PFSK-1 (cell line): Measurements from ENCODE around the gene CCR4.

Source experiments
- FOXP2 ChIP-seq: optimal IDR thresholded peaks from 2 replicates; pipeline ENCODE3; 2011; ENCODE audit warnings: borderline replicate concordance, control low read depth, inconsistent platforms; ENCODE audit not compliant: insufficient read depth; ENCODE audit errors: extremely low read length, extremely low read depth
- POLR2AphosphoS5 ChIP-seq: IDR thresholded peaks from 2 replicates; pipeline ENCODE4 v1.6.1; 2012; ENCODE audit warnings: low read depth, mild to moderate bottlenecking, control low read depth, low read length, moderate library complexity
- SIN3A ChIP-seq: IDR thresholded peaks from 2 replicates; pipeline ENCODE4 v1.6.1; 2012; ENCODE audit warnings: mild to moderate bottlenecking, low read length, moderate library complexity, borderline replicate concordance; ENCODE audit not compliant: insufficient read depth
- TAF1 ChIP-seq: IDR thresholded peaks from 2 replicates; pipeline ENCODE4 v1.6.1; 2012; ENCODE audit warnings: low read length, control low read depth, borderline replicate concordance; ENCODE audit not compliant: insufficient read depth
- TF ChIP-seq, protein P1 (sequence below), 2 experiments: IDR thresholded peaks; 2 replicates each; pipeline versions ENCODE4 v1.6.1 to v1.8.0; 2011 to 2012; ENCODE audit warnings: low read depth in 2 of 2, low read length in 2 of 2, control low read depth in 1 of 2, inconsistent platforms in 1 of 2, mild to moderate bottlenecking in 1 of 2, moderate library complexity in 1 of 2; ENCODE audit not compliant: insufficient read depth in 1 of 2

The CCR4 gene

DNA sequence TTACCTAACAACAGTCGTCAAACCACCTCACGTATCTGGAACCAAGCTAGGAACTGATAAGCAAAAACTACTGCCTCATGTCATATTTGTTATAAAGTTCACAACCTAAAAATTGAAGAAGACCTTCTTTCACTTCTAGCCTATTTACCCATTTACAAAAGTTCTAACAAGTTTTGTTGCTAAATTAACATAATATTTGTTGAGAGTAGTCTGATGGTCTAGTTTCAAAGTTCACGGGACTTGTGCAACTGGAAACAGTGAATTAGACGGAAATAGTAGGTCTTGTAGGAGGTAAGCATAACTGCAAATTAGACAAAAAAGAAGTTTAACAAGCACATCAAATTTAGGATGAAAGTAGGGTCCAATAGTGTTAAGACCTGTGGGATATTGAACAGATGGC lies 51.9 kb downstream of the CCR4 start:
- no peak for TF ChIP-seq TAF1
- no peak for TF ChIP-seq POLR2AphosphoS5
- TF ChIP-seq, protein P1, sequence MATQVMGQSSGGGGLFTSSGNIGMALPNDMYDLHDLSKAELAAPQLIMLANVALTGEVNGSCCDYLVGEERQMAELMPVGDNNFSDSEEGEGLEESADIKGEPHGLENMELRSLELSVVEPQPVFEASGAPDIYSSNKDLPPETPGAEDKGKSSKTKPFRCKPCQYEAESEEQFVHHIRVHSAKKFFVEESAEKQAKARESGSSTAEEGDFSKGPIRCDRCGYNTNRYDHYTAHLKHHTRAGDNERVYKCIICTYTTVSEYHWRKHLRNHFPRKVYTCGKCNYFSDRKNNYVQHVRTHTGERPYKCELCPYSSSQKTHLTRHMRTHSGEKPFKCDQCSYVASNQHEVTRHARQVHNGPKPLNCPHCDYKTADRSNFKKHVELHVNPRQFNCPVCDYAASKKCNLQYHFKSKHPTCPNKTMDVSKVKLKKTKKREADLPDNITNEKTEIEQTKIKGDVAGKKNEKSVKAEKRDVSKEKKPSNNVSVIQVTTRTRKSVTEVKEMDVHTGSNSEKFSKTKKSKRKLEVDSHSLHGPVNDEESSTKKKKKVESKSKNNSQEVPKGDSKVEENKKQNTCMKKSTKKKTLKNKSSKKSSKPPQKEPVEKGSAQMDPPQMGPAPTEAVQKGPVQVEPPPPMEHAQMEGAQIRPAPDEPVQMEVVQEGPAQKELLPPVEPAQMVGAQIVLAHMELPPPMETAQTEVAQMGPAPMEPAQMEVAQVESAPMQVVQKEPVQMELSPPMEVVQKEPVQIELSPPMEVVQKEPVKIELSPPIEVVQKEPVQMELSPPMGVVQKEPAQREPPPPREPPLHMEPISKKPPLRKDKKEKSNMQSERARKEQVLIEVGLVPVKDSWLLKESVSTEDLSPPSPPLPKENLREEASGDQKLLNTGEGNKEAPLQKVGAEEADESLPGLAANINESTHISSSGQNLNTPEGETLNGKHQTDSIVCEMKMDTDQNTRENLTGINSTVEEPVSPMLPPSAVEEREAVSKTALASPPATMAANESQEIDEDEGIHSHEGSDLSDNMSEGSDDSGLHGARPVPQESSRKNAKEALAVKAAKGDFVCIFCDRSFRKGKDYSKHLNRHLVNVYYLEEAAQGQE (IDR thresholded peaks at IDR 0.05; ENCODE audit: insufficient read depth in 1 of 2, low read depth in 2 of 2, low read length in 2 of 2): no peak
- TF ChIP-seq SIN3A: no peak
- no peak for TF ChIP-seq FOXP2

DNA sequence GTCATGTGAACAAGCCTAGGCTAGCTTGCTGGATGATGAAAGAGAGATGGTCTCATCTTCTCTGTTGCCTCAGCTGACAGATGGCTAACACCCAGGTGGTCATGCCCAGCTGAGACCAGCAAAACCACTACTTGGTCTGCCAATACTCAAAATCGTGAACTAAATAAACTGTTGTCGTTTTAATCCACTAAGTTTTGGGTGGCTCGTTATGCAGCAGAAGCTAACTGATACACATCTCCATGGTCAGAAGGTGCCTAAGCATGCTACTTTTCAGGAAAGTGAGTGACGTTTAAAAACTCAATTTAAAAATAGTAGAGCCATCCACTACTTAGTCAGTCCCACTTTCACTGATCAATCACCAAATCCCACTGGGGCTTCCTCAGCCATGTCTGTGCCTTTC lies 52.8 kb downstream of the CCR4 start:
- TF ChIP-seq SIN3A (no peak), POLR2AphosphoS5 (no peak), FOXP2 (no peak), TAF1 (no peak)
- TF ChIP-seq, protein P1 (IDR thresholded peaks at IDR 0.05; ENCODE audit: insufficient read depth in 1 of 2, low read depth in 2 of 2, low read length in 2 of 2): no peak

DNA sequence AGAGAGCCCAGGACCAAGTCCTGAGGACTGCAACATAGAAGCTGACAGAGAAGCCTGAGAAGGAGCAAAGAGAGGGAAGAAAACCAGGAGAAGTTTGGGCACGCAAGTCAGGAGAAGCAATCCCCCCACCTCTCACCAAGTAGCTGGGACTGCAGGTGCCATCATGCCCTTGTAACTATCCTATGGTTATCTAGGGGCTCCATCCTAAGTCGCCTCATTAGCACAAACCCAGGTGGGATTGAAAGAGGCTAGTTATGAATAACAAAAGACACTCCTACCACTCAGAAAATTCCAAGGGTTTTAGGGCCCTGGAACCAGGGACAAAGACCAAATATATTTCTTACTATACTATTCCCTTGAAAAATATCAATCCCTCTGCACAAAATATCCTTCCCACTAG lies 53.5 kb downstream of the CCR4 start:
- TF ChIP-seq POLR2AphosphoS5: no peak
- TF ChIP-seq, protein P1 (IDR thresholded peaks at IDR 0.05; ENCODE audit: insufficient read depth in 1 of 2, low read depth in 2 of 2, low read length in 2 of 2): no peak
- TF ChIP-seq SIN3A: no peak
- no peak for TF ChIP-seq FOXP2
- no peak for TF ChIP-seq TAF1
